ENCODE results near the gene MSRB2.

MSRB2 gene

GRCh38 chr10:23111517-23112286, 16.3 kb downstream of the MSRB2 start:
- DNase-seq (ENCODE audit: low spot score), result no peak

- DNase-seq (ENCODE audit: low spot score), result no peak
These were observed 19.0 kb downstream of the MSRB2 start for GRCh38 chr10:23114228-23114850.

GRCh38 chr10:23116486-23117205, 21.3 kb downstream of the MSRB2 start:
- no peak for DNase-seq (ENCODE audit: low spot score)

- DNase-seq (ENCODE audit: low spot score), result no peak
These were observed 24.9 kb downstream of the MSRB2 start for GRCh38 chr10:23120001-23120934.

DNA sequence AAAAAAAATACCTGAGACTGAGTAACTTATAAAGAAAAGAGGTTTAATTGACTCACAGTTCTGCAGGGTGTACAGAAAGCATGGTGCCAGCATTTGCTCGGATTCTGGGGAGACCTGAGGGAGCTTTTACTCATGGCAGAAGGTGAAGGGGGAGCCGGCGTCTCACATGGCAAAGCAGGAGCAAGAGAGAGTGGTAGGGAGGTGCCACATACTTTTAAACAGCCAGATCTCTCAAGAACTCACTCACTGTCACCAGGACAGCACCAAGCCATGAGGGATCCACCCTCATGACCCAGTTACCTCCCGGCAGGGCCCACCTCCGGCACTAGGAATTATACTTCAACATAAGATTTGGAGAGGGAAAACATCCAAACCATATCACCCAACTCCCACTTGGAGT, 25.8 kb downstream of the MSRB2 start:
- no peak for DNase-seq (ENCODE audit: low spot score)

- DNase-seq (ENCODE audit: low spot score), result no peak
These were observed 41.1 kb downstream of the MSRB2 start for GRCh38 chr10:23136462-23136861.

DNA sequence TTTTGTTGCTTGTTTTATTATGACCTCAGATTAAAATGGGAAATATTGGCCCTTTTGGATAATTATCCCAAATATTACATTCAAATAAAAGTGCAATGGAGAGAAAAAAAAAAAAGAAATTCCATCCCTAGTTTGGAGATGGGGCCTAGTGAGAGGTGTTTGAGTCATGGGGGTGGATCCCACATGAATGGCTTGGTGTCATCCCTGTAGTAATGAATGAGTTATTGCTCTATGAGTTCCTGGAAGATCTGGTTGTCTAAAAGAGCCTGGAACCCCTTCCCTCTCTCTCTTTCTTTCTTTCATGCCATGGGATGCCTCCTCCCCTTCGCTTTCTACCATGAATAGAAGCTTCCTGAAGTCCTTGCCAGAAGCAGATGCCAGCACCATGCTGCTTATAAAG, 44.3 kb downstream of the MSRB2 start:
- DNase-seq (ENCODE audit: low spot score), result no peak

GRCh38 chr10:23141995-23142394, 46.6 kb downstream of the MSRB2 start:
- no peak for DNase-seq (ENCODE audit: low spot score)

DNA sequence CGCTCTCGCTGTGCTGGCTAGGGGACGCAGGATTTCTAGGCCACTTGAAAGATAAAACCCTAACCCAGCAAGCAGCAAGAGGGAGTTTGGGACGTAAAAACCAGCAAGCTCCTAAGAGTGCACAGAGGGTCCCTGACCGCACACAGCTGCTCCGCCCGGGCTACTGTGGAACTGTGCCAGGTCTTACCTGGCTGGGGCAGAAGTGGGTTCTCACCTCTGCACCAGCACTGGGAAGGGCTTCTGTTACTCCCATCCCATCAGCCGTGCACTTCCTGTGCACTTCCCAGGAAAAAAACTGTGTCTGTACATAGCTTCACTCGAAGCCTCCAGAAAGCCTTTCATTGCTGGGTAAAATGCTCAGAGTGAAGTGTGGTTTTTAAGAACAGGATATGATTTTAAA, 50.9 kb downstream of the MSRB2 start:
- DNase-seq (ENCODE audit: low spot score), result no peak

GRCh38 chr10:23147035-23147434, 51.7 kb downstream of the MSRB2 start:
- DNase-seq (ENCODE audit: low spot score), result no peak

GRCh38 chr10:23148214-23148613, 52.8 kb downstream of the MSRB2 start:
- no peak for DNase-seq (ENCODE audit: low spot score)

DNA sequence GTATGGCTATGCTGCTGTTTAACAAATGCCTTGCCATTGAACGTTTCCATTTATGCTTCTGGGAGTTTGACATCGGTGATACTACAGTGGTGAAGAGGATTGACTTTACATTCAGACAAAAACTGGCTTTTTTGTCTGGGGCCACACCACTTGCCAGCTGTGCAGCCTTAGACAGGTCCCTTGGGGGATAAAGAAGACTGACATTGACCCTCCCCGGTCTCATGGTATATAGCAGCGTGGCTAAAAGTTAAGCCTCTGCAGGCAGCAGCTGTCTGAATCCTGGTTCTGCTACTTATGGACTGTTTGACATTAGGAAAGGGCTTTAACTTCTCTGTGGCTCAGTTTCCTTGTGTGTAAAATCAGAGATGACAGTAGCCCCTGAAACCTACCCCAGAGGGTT, 54.7 kb downstream of the MSRB2 start:
- no peak for DNase-seq (ENCODE audit: low spot score)

DNA sequence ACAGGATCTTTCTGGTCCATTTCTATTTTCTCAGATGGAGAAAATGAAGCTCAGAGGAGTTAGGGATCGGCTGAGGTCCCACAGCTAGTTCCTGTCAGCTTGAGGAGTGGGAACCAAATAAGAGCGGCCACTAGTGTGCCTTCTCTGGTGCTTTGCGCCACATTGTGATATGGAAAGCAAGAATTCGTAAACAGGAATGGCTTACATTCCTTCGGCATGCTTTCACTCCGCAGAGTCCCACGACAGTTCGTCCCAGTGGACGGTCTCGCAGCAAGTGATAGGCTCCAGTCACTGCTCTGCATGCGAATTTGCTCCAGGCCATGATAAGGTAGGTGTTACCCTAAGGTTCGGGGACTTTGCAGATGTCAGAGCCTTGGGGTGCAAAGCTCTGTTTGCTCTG, 55.2 kb downstream of the MSRB2 start:
- DNase-seq (ENCODE audit: low spot score), result no peak

DNA sequence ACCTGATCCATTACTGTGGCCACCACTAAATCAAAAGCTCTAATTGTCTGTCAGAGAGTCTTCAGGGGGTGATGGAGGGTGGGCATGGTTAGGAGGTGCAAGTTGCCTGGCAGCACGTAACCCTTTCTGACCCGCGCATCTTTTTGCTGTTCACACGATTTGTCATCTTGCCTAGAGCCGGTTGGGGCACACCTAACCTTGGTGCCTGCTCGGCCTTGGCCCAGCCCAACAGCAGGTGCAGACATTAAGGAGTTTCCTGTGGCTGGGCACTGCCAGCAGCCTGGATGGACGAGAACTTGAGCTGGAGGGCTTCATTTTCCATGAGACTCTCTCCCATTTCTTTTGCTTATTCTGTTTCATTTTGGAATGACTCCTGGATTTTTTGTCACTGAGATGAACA, 55.7 kb downstream of the MSRB2 start:
- DNase-seq (ENCODE audit: low spot score), result no peak

GRCh38 chr10:23155169-23155568, 59.8 kb downstream of the MSRB2 start:
- no peak for DNase-seq (ENCODE audit: low spot score)

DNA sequence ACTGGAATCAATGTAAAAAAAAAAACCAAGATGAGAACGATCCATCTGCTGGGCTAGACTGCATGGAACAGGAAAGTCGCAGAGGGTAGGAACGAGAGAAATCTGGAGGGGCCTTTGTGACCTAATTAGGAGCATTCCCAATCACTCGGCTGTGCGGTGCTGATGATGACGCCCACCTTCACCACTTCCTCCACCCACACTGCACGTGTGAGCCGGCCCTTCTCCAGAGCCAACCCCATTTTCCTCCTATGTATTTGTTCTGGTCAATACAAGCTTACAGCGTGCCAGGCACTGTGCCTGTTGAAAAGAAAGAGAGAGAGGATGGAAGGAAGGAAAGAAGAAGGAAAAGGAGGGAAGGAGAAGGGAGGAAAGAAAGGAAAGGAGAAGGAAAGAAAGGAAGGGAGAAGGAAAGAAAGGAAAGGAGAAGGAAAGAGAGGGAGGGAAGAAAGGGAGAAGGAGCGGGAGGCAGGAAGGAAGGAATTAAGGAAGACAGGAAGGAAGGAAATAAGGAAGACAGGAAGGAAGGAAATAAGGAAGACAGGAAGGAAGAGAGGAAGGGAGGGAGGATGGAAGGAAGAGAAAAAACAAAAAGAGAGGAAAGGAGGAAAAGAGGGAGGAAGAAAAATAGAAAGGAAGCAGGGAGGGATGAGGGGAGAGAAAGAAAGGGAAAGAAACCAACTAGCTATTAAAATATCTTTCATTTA, 61.2 kb downstream of the MSRB2 start:
- no peak for DNase-seq (ENCODE audit: low spot score)

DNA sequence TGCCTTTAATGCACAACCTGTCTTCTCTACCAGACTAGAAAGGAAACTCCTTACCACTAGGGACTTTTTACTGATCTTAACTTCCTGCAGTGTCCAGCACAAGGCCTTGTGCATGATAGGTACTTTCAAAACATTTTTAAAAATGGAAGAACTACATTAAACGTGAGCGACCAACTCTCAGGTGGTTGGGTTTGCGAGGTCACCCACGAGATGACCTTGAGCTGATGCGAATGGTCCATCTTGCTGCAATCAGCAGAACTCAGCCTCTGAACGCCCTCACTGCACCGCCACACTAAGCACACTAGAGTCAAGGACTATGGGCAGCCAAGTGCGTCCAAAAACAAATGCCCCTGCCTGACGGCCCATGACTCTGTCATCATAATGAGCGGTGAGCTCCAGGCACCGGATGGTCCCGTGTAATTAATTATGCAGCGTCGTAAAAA, 61.9 kb downstream of the MSRB2 start:
- no peak for DNase-seq (ENCODE audit: low spot score)

DNA sequence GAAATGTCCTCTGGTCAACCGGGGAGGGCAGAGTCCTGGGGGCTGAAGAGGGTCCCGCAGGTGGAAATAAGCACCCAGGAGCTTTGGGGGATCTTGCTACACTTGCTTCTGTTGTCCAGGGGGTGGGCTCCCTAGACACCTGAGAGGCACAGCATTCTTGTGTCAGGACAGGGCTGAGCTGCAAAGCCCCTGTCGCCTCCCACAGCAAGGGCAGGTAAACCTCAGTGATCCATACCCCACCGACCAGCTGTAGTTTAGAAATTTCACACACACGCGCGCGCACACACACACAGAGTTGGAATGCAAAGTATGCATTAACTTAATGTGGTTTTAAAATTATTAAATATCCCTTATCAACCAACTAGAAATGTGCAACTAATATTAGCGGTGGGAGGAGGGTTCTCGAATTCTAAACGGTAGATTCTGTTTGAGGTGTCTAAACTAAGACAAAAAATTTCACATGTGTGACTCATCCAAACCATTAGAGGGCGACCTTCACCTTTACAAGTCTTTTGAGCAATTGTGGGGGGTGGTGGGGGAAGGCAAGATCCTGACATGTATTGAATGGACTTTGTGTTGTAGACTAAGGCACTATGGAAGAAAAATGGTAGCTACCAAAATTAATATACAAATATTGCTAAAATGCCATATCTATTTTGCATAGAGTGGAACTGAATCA, 62.5 kb downstream of the MSRB2 start:
- no peak for DNase-seq (ENCODE audit: low spot score)

- DNase-seq (ENCODE audit: low spot score), result peak; percentile 81
These were observed 63.0 kb downstream of the MSRB2 start for GRCh38 chr10:23158370-23158769.

GRCh38 chr10:23171232-23171876, 76.0 kb downstream of the MSRB2 start:
- peak; percentile 68 for DNase-seq (ENCODE audit: low spot score)

Data from AG08396 (cell line).